Measurements from ENCODE around the gene TP53RK. TPM values are rescaled to one million over a fixed set of nuclear protein-coding genes. Genes with fewer than 3 reads are reported as not detected.
A peak's percentile ranks its signal among the peaks of the same experiment; 100 is the strongest.

The TP53RK gene
- total and polyA plus RNA-seq, 2 of the 13 experiments (the other 11 are each of a cell fraction or from before 2014, with no cell fraction given), result 12.9 to 25.5 TPM

DNA sequence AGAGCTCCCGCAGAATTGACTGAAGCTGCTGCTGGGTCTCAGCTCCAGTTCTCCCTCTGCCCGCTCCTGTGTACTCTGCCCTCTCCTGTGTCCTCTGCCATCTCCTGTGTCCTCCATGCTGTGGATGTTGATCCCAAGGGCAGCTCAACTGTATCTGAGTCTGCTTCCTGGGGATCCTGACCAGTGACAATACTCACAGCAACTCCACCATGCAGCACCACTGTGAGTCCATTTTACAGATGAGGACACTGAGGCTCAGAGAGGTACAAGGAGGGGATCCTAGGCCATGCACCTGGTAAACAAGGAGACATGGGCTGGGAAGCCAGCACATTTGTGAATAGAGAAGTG, 8.6 kb downstream of the TP53RK start (continued):
- TF ChIP-seq, protein P1, sequence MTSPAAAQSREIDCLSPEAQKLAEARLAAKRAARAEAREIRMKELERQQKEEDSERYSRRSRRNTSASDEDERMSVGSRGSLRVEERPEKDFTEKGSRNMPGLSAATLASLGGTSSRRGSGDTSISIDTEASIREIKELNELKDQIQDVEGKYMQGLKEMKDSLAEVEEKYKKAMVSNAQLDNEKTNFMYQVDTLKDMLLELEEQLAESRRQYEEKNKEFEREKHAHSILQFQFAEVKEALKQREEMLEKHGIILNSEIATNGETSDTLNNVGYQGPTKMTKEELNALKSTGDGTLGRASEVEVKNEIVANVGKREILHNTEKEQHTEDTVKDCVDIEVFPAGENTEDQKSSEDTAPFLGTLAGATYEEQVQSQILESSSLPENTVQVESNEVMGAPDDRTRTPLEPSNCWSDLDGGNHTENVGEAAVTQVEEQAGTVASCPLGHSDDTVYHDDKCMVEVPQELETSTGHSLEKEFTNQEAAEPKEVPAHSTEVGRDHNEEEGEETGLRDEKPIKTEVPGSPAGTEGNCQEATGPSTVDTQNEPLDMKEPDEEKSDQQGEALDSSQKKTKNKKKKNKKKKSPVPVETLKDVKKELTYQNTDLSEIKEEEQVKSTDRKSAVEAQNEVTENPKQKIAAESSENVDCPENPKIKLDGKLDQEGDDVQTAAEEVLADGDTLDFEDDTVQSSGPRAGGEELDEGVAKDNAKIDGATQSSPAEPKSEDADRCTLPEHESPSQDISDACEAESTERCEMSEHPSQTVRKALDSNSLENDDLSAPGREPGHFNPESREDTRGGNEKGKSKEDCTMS (CRISPR knock-in tag; conservative IDR thresholded peaks at IDR 0.05), result no peak
- TF ChIP-seq SP4 (CRISPR knock-in tag; IDR thresholded peaks at IDR 0.05) (0 out of 2 replicates have a peak, but pooled peaks have one; percentile 71), PRPF4 (IDR thresholded peaks at IDR 0.05; ENCODE audit: low read depth, low read length, poor library complexity, severe bottlenecking) (no peak), SMYD3 (CRISPR knock-in tag; IDR thresholded peaks at IDR 0.05) (no peak), FOXO1 (CRISPR knock-in tag; IDR thresholded peaks at IDR 0.05) (peak; percentile 35; the same call in 1 of the 2 replicates), ZMYM3 (CRISPR knock-in tag; IDR thresholded peaks at IDR 0.05) (peak; percentile 98), ZNF724P (CRISPR knock-in tag; IDR thresholded peaks at IDR 0.05; ENCODE audit: borderline replicate concordance) (peak; percentile 68; the same call in 1 of the 2 replicates), GATA4 (IDR thresholded peaks at IDR 0.05; ENCODE audit: borderline replicate concordance, low read depth) (no peak), ZNF124 (CRISPR knock-in tag; IDR thresholded peaks at IDR 0.05) (0 out of 2 replicates have a peak, but pooled peaks have one; percentile 5), ZNF263 (CRISPR knock-in tag; IDR thresholded peaks at IDR 0.05) (0 out of 2 replicates have a peak, but pooled peaks have one; percentile 3), KDM5A (IDR thresholded peaks at IDR 0.05; ENCODE audit: borderline replicate concordance, low read length) (no peak), NONO (IDR thresholded peaks at IDR 0.05) (no peak), NONO (CRISPR knock-in tag; conservative IDR thresholded peaks at IDR 0.05) (peak; percentile 58; the same call in 1 of the 2 replicates), ZSCAN9 (CRISPR knock-in tag; IDR thresholded peaks at IDR 0.05; ENCODE audit: borderline replicate concordance) (no peak), KDM4B (CRISPR knock-in tag; IDR thresholded peaks at IDR 0.05) (no peak), ZBTB38 (CRISPR knock-in tag; IDR thresholded peaks at IDR 0.05) (0 out of 2 replicates have a peak, but pooled peaks have one; percentile 43), ZNF773 (CRISPR knock-in tag; IDR thresholded peaks at IDR 0.05; ENCODE audit: borderline replicate concordance) (no peak), ZNF792 (CRISPR knock-in tag; IDR thresholded peaks at IDR 0.05) (0 out of 2 replicates have a peak, but pooled peaks have one; percentile 2)
- TF ChIP-seq, protein P2, sequence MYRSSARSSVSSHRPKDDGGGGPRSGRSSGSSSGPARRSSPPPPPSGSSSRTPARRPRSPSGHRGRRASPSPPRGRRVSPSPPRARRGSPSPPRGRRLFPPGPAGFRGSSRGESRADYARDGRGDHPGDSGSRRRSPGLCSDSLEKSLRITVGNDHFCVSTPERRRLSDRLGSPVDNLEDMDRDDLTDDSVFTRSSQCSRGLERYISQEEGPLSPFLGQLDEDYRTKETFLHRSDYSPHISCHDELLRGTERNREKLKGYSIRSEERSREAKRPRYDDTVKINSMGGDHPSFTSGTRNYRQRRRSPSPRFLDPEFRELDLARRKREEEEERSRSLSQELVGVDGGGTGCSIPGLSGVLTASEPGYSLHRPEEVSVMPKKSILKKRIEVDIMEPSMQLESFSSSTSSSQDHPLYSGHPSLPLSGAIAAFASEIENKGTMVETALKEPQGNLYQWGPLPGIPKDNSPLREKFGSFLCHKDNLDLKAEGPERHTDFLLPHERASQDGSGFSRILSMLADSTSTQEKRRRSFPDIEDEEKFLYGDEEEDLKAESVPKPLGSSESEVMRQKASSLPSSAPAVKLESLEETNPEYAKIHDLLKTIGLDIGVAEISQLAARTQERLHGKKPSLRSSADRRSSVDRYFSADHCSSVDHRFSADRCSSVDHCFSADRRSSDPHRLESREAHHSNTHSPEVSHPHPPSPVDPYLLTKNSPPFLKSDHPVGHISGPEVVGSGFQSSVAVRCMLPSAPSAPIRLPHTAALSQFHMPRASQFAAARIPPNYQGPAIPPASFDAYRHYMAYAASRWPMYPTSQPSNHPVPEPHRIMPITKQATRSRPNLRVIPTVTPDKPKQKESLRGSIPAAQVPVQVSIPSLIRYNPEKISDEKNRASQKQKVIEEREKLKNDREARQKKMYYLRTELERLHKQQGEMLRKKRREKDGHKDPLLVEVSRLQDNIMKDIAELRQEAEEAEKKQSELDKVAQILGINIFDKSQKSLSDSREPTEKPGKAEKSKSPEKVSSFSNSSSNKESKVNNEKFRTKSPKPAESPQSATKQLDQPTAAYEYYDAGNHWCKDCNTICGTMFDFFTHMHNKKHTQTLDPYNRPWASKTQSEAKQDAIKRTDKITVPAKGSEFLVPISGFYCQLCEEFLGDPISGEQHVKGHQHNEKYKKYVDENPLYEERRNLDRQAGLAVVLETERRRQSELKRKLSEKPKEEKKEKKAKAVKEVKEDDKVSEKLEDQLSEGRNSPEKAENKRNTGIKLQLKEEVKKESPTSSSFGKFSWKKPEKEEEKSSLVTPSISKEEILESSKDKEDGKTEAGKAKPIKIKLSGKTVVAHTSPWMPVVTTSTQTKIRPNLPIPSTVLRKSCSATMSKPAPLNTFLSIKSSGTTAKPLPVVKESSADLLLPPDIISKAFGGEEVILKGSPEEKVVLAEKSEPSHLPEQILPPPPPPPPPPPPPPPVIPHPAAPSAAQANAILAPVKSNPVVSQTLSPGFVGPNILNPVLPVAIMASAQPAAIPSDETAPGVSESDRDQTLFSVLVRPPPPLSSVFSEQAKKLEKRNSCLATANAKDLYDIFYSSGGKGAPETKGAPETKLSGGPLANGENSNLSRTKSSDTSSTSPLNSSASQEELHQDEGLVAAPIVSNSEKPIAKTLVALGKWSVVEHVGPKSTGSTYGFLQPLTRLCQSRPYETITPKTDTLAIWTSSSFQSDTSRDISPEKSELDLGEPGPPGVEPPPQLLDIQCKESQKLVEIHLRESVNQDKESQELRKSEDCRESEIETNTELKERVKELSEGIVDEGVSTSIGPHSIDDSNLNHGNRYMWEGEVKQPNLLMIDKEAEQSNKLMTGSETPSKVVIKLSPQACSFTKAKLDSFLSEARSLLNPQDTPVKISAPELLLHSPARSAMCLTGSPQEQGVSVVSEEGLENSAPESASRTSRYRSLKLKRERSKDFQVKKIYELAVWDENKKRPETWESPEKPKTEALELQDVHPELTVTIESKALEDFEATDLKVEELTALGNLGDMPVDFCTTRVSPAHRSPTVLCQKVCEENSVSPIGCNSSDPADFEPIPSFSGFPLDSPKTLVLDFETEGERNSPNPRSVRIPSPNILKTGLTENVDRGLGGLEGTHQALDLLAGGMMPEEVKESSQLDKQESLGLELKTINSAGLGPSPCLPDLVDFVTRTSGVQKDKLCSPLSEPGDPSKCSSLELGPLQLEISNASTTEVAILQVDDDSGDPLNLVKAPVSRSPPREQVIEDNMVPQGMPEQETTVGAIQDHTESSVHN (CRISPR knock-in tag; IDR thresholded peaks at IDR 0.05), result peak; percentile 73; the same call in 1 of the 2 replicates
- TF ChIP-seq, protein P3, sequence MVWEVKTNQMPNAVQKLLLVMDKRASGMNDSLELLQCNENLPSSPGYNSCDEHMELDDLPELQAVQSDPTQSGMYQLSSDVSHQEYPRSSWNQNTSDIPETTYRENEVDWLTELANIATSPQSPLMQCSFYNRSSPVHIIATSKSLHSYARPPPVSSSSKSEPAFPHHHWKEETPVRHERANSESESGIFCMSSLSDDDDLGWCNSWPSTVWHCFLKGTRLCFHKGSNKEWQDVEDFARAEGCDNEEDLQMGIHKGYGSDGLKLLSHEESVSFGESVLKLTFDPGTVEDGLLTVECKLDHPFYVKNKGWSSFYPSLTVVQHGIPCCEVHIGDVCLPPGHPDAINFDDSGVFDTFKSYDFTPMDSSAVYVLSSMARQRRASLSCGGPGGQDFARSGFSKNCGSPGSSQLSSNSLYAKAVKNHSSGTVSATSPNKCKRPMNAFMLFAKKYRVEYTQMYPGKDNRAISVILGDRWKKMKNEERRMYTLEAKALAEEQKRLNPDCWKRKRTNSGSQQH (CRISPR knock-in tag; IDR thresholded peaks at IDR 0.05; ENCODE audit: low read depth), result no peak

Data from HepG2 (cell line).